ENCODE results near the gene SPRR2A.
"Not testable (repeated sequence)": the region's sequence is repeated elsewhere in the genome, so short reads cannot be mapped to it uniquely, and the experiment has no call there.

The SPRR2A gene

GRCh38 chr1:153024413-153024812 lies 32.9 kb downstream of the SPRR2A start:
- no peak for DNase-seq (ENCODE audit: low read depth)

GRCh38 chr1:153023109-153023508 lies 34.2 kb downstream of the SPRR2A start:
- no peak for DNase-seq (ENCODE audit: low read depth)

- DNase-seq (ENCODE audit: low read depth) = not testable (repeated sequence)
Measured at GRCh38 chr1:153022340-153022739, 35.0 kb downstream of the SPRR2A start.

GRCh38 chr1:153021829-153022228 lies 35.5 kb downstream of the SPRR2A start:
- DNase-seq (ENCODE audit: low read depth) = not testable (repeated sequence)

- not testable (repeated sequence) for DNase-seq (ENCODE audit: low read depth)
Measured at GRCh38 chr1:153011235-153011758, 46.0 kb downstream of the SPRR2A start.
